Measurements from ENCODE around the gene MEP1B.

DNA sequence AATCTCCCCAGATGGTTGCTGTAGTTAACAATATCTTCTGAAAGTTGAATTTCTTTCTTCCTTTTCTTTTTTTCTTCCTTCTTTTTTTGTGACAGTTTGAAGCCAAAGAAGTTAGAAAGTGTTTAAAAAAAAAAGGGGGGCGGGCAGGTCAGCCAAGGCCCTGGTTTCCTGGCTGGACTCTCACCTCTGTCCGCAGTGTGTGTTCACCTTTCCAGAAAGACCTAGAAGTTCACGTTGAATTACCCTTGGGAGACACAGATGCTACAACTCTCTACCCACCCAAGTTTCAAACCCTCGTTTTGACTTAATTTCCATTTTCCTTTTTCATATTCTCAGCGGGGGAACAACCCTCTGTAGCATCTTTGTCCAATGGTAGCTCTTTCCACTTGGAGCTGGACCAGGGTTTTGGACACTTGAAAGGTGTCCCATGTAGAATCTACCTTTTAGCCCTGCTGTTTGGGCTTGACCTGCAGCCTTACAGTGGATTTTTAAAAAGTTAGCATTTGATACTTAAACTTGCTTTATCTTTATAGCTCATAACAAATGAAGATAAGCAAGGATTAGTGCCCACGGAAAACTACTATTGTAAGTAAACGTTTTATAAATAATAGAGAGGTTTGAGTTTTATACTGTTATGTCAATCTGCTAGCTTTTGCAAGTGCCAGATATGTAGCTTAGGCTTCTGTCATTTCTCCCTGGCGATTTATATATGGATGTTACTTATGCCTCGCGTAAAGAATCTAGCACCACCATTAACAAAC, 20.0 kb downstream of the MEP1B start:
- TF ChIP-seq CTCF (IDR thresholded peaks at IDR 0.05) = no peak
- no peak for TF ChIP-seq POLR2A (IDR thresholded peaks at IDR 0.05)
- TF ChIP-seq POLR2AphosphoS5 (IDR thresholded peaks at IDR 0.05) = no peak
- no peak for TF ChIP-seq EP300 (IDR thresholded peaks at IDR 0.05; ENCODE audit: low read depth)
